ENCODE data around the gene PRKCE. TPM values are rescaled to one million over a fixed set of nuclear protein-coding genes. Genes with fewer than 3 reads are reported as not detected.
A peak's percentile ranks its signal among the peaks of the same experiment; 100 is the strongest.

The PRKCE gene
- total RNA-seq, 1 donor from 2014 or later, result 85.0 TPM

DNA sequence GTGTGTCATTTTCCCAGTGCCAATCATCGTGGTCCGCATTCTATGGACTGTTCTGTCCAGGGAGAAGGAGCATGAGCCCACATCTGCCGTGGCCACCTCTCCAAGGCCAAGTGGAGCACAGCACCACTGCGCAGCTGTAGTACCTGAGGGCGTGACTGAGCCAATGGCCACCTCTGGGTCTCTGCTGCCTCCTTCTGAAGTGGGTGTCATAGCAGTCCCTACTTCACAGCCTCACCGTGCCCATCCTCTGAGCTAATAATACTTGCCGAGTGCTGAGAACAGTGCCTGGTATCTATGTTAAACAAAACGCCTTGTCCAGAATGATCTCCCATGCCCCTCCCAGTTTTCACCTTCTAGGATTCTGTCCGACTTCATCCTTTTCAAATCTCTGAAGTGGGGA, 256.1 kb downstream of the PRKCE start:
- no peaks in the 10 kb centered on the region for H3K9me3 ChIP-seq
- peaks cover 28% of the 10 kb centered on the region for H3K4me1 ChIP-seq
- intact Hi-C loops (cut with DNase I), result no loop called here
- TF ChIP-seq, protein P1, sequence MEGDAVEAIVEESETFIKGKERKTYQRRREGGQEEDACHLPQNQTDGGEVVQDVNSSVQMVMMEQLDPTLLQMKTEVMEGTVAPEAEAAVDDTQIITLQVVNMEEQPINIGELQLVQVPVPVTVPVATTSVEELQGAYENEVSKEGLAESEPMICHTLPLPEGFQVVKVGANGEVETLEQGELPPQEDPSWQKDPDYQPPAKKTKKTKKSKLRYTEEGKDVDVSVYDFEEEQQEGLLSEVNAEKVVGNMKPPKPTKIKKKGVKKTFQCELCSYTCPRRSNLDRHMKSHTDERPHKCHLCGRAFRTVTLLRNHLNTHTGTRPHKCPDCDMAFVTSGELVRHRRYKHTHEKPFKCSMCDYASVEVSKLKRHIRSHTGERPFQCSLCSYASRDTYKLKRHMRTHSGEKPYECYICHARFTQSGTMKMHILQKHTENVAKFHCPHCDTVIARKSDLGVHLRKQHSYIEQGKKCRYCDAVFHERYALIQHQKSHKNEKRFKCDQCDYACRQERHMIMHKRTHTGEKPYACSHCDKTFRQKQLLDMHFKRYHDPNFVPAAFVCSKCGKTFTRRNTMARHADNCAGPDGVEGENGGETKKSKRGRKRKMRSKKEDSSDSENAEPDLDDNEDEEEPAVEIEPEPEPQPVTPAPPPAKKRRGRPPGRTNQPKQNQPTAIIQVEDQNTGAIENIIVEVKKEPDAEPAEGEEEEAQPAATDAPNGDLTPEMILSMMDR (IDR thresholded peaks at IDR 0.05), result no peak
- no peak overlapping the region for H3K27ac ChIP-seq
- H3K27me3 ChIP-seq (ENCODE audit: low read depth), result no peaks in the 10 kb centered on the region
- no peak overlapping the region for H3K4me3 ChIP-seq
- DNase-seq (no peak), ATAC-seq (no peak)
- H3K36me3 ChIP-seq, result no peaks in the 10 kb centered on the region

DNA sequence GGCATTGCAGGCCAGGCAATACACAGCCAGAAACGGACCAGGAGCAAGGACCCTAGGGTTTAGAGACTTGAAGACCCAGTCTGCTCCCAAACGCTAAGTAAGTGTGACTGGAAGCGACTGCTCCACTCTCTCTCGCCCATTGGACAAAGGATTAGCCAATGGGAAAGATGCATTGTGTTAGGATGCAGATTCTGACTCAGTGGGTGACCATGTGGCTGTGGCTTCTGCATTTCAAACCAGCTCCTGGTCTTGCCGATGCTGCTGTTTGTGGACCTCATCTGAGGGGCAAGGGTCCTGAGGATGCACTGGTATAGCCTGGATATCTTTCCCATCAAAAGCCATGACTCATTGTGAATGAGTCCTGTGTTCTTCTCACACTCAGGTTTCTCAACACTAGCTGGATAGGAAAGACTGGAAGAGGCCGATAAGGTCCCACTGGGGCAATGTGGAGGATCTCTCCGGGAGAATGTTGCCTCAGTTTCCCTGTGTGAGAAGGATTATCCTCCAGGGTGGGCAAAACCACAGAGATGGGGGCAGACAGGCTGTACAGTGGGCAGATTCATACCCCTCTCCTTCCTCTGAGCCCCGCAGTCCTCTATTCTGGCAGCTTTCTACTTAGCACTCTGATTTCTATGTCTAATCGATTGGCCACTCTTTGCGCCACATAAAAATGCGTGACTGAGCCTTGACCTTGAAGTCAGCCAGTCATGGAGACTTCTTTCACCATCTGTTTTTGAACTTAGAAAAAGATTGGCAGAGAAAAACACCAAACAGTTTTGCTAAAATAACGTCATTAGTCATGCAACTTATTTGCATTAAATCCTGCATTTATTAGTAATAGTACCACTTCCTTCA, 257.1 kb downstream of the PRKCE start:
- ATAC-seq, result no peak
- no peak overlapping the region for H3K27ac ChIP-seq

DNA sequence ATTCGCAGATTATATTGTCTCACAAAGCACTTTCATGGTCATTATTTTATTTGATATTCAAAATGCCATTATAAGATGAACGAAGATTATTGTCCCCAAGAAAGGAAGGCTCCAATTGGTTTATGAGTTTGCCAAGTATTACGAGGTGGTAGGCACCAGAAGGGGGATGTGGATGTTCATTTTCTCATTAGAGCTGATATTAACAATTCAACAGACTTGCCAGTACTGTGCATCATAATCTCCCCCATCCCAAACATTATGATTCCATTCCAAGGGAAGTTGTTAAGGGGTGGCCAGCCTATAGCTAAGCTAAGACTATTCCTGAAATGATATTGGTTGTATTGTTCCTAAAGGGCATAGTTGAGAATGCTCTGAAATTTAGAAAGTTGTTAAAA, 257.7 kb downstream of the PRKCE start:
- no peaks in the 10 kb centered on the region for H3K9me3 ChIP-seq
- intact Hi-C loops (cut with DNase I), result no loop called here
- TF ChIP-seq, protein P1 (IDR thresholded peaks at IDR 0.05), result no peak
- H3K36me3 ChIP-seq, result no peaks in the 10 kb centered on the region
- H3K27me3 ChIP-seq (ENCODE audit: low read depth), result no peaks in the 10 kb centered on the region
- H3K4me1 ChIP-seq, result peaks cover 24% of the 10 kb centered on the region
- H3K4me3 ChIP-seq, result no peak overlapping the region
- H3K27ac ChIP-seq, result peak overlapping the region; percentile 49
- ATAC-seq, result no peak
- DNase-seq, result no peak

More for the DNA sequence above, 257.1 kb downstream of the PRKCE start:
- no peak for DNase-seq
- intact Hi-C loops (cut with DNase I), result no loop called here
- Histone ChIP-seq H3K27me3 (ENCODE audit: low read depth) (no peaks in the 10 kb centered on the region), H3K4me1 (peaks cover 26% of the 10 kb centered on the region), H3K4me3 (no peak overlapping the region), H3K36me3 (no peaks in the 10 kb centered on the region), H3K9me3 (no peaks in the 10 kb centered on the region)
- TF ChIP-seq, protein P1 (IDR thresholded peaks at IDR 0.05), result no peak

DNA sequence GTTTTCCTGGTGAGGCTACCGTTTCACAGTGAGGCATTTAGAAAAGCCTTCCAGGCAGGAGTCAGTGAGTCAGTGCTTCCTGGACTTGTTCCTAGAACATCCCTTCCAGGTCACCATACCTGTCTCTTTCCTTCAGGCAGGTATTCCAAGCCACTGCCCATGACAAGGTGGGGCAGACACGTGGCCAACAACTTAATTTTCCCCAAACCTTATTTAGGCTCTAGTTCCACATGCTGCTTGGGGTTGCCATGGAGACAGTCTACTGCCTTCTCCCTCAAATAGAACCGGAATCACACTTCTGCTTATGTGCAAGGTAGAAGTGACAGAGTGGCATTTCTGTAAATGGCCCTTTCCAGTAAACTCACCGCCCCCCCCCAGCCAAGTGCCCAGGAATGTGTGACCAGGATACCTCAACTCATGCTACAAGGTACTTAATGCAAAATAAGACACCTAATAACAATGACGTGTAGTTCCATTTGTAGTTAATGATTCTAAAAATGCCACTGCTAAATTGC, 258.3 kb downstream of the PRKCE start:
- DNase-seq, result peak; percentile 75

DNA sequence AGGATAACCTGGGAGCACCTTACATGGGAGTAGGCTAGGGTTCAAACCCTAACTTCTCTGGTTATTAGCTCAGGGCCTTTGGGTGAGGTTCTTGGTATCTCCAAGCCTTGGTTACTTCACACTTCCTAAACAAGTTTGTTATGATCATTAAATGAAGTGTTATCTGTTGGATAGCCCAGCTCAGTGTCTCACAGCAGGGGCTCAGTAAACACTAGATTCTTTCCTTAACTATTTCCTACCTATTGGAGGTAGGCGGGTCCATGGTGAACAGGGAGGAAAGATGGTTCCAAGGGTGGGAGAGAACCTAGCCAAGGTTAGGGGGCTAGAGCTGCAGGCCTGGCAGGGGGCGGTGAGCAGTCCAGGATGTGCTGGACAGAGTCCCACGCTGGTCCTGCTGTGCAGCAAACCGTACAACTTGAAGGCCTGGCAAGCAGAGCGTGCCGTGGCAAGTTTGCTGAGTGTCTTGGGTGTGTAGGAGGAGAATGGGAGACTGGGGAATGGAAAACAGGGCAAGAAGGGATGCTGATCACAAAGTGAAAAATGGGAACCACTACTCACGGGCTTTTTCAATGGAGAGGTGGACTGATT, 259.1 kb downstream of the PRKCE start:
- Histone ChIP-seq H3K36me3 (no peaks in the 10 kb centered on the region), H3K27ac (peak overlapping the region; percentile 49), H3K9me3 (no peaks in the 10 kb centered on the region), H3K4me1 (peaks cover 19% of the 10 kb centered on the region), H3K4me3 (no peak overlapping the region), H3K27me3 (ENCODE audit: low read depth) (no peaks in the 10 kb centered on the region)
- TF ChIP-seq, protein P1 (IDR thresholded peaks at IDR 0.05), result no peak
- DNase-seq (no peak), ATAC-seq (no peak)
- intact Hi-C loops (cut with DNase I), result no loop called here

More for the DNA sequence above, 258.3 kb downstream of the PRKCE start:
- TF ChIP-seq, protein P1 (IDR thresholded peaks at IDR 0.05), result no peak
- intact Hi-C loops (cut with DNase I), result no loop called here
- ATAC-seq, result peak; percentile 88 to 90
- H3K36me3 ChIP-seq, result no peaks in the 10 kb centered on the region
- peak overlapping the region; percentile 49 for H3K27ac ChIP-seq
- peaks cover 19% of the 10 kb centered on the region for H3K4me1 ChIP-seq
- no peak overlapping the region for H3K4me3 ChIP-seq
- no peaks in the 10 kb centered on the region for H3K27me3 ChIP-seq (ENCODE audit: low read depth)
- H3K9me3 ChIP-seq, result no peaks in the 10 kb centered on the region
